Smooth muscle cell (in vitro differentiated cells): ENCODE data around the gene RTL10. TPM values are rescaled to one million over a fixed set of nuclear protein-coding genes. Genes with fewer than 3 reads are reported as not detected.

Experiments used
- DNase-seq: peaks from one replicate; lab custom pipeline; 2025; ENCODE audit not compliant: unreplicated experiment; lab: John Stamatoyannopoulos, UW
- H2AFZ ChIP-seq: fragments of 200-600 bp; sonication (generic); 2 replicates; pipeline ENCODE4 v1.6.0; 2016; ENCODE audit warnings: antibody characterized with exemption, low read depth, mild to moderate bottlenecking
- H3F3A ChIP-seq: fragments of 200-600 bp; sonication (generic); 2 replicates; pipeline ENCODE4 v1.6.0; 2017; ENCODE audit warnings: antibody characterized with exemption, low read depth
- H3K27ac ChIP-seq: fragments of 200-600 bp; sonication (generic); 2 replicates; pipeline ENCODE4 v1.5.1; 2016; ENCODE audit warnings: low read depth, mild to moderate bottlenecking
- H3K27me3 ChIP-seq: fragments of 200-600 bp; sonication (generic); 2 replicates; pipeline ENCODE4 v1.6.1; 2016; ENCODE audit warnings: low read depth, mild to moderate bottlenecking
- H3K36me3 ChIP-seq: fragments of 200-600 bp; sonication (generic); 2 replicates; pipeline ENCODE4 v1.5.1; 2016; ENCODE audit warnings: low read depth
- H3K4me1 ChIP-seq: fragments of 200-600 bp; sonication (generic); 2 replicates; pipeline ENCODE4 v1.5.1; 2016; ENCODE audit warnings: low read depth
- H3K4me2 ChIP-seq: fragments of 200-600 bp; sonication (generic); 2 replicates; pipeline ENCODE4 v1.6.0; 2016; ENCODE audit warnings: mild to moderate bottlenecking
- H3K4me3 ChIP-seq: fragments of 200-600 bp; sonication (generic); 2 replicates; pipeline ENCODE4 v1.5.1; 2016; ENCODE audit warnings: mild to moderate bottlenecking
- H3K79me2 ChIP-seq: fragments of 200-600 bp; sonication (generic); 2 replicates; pipeline ENCODE4 v1.6.0; 2016; ENCODE audit warnings: low read depth, mild to moderate bottlenecking
- H3K9ac ChIP-seq: fragments of 200-600 bp; sonication (generic); 2 replicates; pipeline ENCODE4 v1.6.0; 2016; ENCODE audit warnings: low read depth
- H3K9me3 ChIP-seq: fragments of 200-600 bp; sonication (generic); replicated peaks from 2 replicates; pipeline ENCODE4 v1.5.1; 2016; ENCODE audit warnings: low read depth
- H4K20me1 ChIP-seq: fragments of 200-600 bp; sonication (generic); 2 replicates; pipeline ENCODE4 v1.6.0; 2016; ENCODE audit warnings: low read depth
- WGBS: methylation state at CpG from one replicate; pipeline ENCODE4 v1.1.7; 2016; ENCODE audit warnings: low lambda C conversion rate; 5-methylcytosine and 5-hydroxymethylcytosine counted together
- polyA plus RNA-seq: library from polyadenylated mRNA; unstranded; fragments of >200 nt; fragmentation: Nextera tagmentation; extraction: Ambion mirVana; gene quantifications from 2 replicates; pipeline ENCODE4 v1.2.1, GENCODE V29; 2016
- total RNA-seq: library from RNA; depleted of rRNA; stranded (reverse); fragments of >200 nt; gene quantifications from 2 replicates; pipeline ENCODE4 v1.2.3, GENCODE V29; 2014
- TF ChIP-seq, protein P1 (sequence below): fragments of 200-600 bp; sonication (generic); IDR thresholded peaks from 2 replicates; pipeline ENCODE4 v1.5.1; 2017; ENCODE audit warnings: borderline replicate concordance, mild to moderate bottlenecking, antibody characterized with exemption; ENCODE audit not compliant: insufficient read depth, poor library complexity, severe bottlenecking

Gene RTL10
- total and polyA plus RNA-seq, 2 experiments from 2014 or later = 3.8 to 7.5 TPM

GRCh38 chr22:19892925-19893324, 38.3 kb upstream of the RTL10 start:
- H3K27me3 ChIP-seq = no peaks in the 10 kb centered on the region
- no peaks in the 10 kb centered on the region for H3K79me2 ChIP-seq
- no peak overlapping the region for H3K4me2 ChIP-seq
- DNase-seq = no peak
- H3K9me3 ChIP-seq = no peaks in the 10 kb centered on the region
- no peak overlapping the region for H3K9ac ChIP-seq
- H3F3A ChIP-seq = no peaks in the 10 kb centered on the region
- no peaks in the 10 kb centered on the region for H4K20me1 ChIP-seq
- H2AFZ ChIP-seq = no peak overlapping the region
- 81% methylated on average over 13 of the region's 13 CpGs for WGBS
- no peak overlapping the region for H3K4me3 ChIP-seq
- TF ChIP-seq, protein P1, sequence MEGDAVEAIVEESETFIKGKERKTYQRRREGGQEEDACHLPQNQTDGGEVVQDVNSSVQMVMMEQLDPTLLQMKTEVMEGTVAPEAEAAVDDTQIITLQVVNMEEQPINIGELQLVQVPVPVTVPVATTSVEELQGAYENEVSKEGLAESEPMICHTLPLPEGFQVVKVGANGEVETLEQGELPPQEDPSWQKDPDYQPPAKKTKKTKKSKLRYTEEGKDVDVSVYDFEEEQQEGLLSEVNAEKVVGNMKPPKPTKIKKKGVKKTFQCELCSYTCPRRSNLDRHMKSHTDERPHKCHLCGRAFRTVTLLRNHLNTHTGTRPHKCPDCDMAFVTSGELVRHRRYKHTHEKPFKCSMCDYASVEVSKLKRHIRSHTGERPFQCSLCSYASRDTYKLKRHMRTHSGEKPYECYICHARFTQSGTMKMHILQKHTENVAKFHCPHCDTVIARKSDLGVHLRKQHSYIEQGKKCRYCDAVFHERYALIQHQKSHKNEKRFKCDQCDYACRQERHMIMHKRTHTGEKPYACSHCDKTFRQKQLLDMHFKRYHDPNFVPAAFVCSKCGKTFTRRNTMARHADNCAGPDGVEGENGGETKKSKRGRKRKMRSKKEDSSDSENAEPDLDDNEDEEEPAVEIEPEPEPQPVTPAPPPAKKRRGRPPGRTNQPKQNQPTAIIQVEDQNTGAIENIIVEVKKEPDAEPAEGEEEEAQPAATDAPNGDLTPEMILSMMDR = no peak
- H3K27ac ChIP-seq = no peak overlapping the region
- no peaks in the 10 kb centered on the region for H3K36me3 ChIP-seq
- peaks cover 22% of the 10 kb centered on the region for H3K4me1 ChIP-seq

DNA sequence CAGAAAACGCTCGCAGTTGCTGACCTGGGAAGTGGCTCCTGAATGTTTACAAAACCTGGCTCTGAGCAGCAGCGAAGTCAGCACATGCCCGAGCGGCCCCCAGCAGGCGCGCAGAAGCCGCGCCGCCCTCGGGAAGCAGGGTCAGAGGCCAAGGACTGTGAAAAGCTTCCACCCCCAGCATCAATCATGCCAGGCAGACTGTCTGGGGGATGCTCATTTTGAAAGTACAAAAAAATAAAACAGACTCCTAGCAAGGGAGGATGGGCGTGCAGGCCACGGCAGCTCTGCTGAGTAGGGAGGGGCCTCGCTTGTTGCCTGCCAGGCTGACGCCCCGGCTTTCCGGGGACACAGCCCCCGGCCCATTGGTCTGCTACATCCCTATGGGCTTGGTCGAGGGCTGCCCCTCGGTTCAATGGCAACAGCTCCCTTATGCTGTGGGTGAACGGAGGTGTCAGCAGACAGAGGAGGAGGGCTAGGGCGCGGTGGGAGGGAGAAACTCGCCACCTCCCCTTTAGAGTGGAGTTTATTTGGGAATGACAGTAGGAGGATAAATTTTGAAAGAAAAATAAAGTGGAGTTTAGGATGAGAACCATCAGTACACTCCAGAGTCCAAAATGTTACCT, 37.7 kb upstream of the RTL10 start:
- Histone ChIP-seq H4K20me1 (no peaks in the 10 kb centered on the region), H3K9me3 (no peaks in the 10 kb centered on the region), H3K79me2 (no peaks in the 10 kb centered on the region), H3F3A (no peaks in the 10 kb centered on the region), H3K27me3 (no peaks in the 10 kb centered on the region), H3K27ac (peak overlapping the region; percentile 33), H3K4me3 (no peak overlapping the region), H3K9ac (no peak overlapping the region), H2AFZ (no peak overlapping the region), H3K4me2 (peak overlapping the region; percentile 8), H3K4me1 (peaks cover 22% of the 10 kb centered on the region), H3K36me3 (no peaks in the 10 kb centered on the region)
- 43% methylated on average over 24 of the region's 24 CpGs for WGBS
- TF ChIP-seq, protein P1 = no peak
- no peak for DNase-seq

- Histone ChIP-seq H3K36me3 (no peaks in the 10 kb centered on the region), H3K4me1 (peaks cover 22% of the 10 kb centered on the region), H3K79me2 (no peaks in the 10 kb centered on the region), H3F3A (no peaks in the 10 kb centered on the region), H3K27ac (peak overlapping the region; percentile 33), H3K4me3 (no peak overlapping the region), H3K9ac (no peak overlapping the region), H3K4me2 (peak overlapping the region; percentile 8), H3K27me3 (no peaks in the 10 kb centered on the region), H2AFZ (no peak overlapping the region), H4K20me1 (no peaks in the 10 kb centered on the region), H3K9me3 (no peaks in the 10 kb centered on the region)
- no peak for DNase-seq
- TF ChIP-seq, protein P1 = no peak
- WGBS = 29% methylated on average over 32 of the region's 32 CpGs
Observed at GRCh38 chr22:19891317-19892256, 36.9 kb upstream of the RTL10 start.
